Adrenal gland (tissue), 12 donors: ENCODE data around the gene ISCU. TPM values are rescaled to one million over a fixed set of nuclear protein-coding genes. Genes with fewer than 3 reads are reported as not detected.

Source experiments
- DNase-seq, 7 donors: peaks; one replicate each; pipeline ENCODE4 v3.0.0-alpha.2; 2019 to 2020
- H3K27ac ChIP-seq, 5 donors: fragments of 200-600 bp; sonication (generic) in 4 of 5; 1 replicate in 3 of 5; 2 replicates in 2 of 5; pipeline versions ENCODE4 v1.5.1 to v1.8.0; 2016 to 2020; ENCODE audit warnings: mild to moderate bottlenecking in 1 of 5
- H3K27me3 ChIP-seq: fragments of 200-600 bp; 2 replicates; pipeline ENCODE4 v1.8.0; 2021
- H3K36me3 ChIP-seq, 2 donors: fragments of 200-600 bp; replicated peaks in 1 of 2; 1 replicate in 1 of 2; 2 replicates in 1 of 2; pipeline versions ENCODE4 v1.5.1 to v1.8.0; 2018 to 2022
- H3K4me1 ChIP-seq, 2 donors: fragments of 200-600 bp; replicated peaks in 1 of 2; 1 replicate in 1 of 2; 2 replicates in 1 of 2; pipeline versions ENCODE4 v1.5.1 to v1.8.0; 2018 to 2021
- H3K4me3 ChIP-seq, 4 donors: fragments of 200-600 bp; sonication (generic) in 3 of 4; one replicate each; pipeline ENCODE4 v1.5.1; 2016 to 2018
- H3K9me3 ChIP-seq, 3 donors: fragments of 200-600 bp; sonication (generic) in 1 of 3; replicated peaks in 1 of 3; 1 replicate in 2 of 3; 2 replicates in 1 of 3; pipeline versions ENCODE4 v1.5.1 to v1.8.0; 2016 to 2021
- CTCF ChIP-seq, 6 experiments: fragments of 450-650 bp in 4 of 6; fragments of 200-600 bp in 2 of 6; sonication (generic) in 1 of 6; IDR thresholded peaks; 1 replicate in 5 of 6; 2 replicates in 1 of 6; pipeline versions ENCODE4 v1.5.1 to v1.8.0; 2016 to 2021; ENCODE audit warnings: antibody characterized with exemption in 6 of 6, mild to moderate bottlenecking in 2 of 6, moderate library complexity in 1 of 6
- POLR2A ChIP-seq, 2 donors: fragments of 450-650 bp; IDR thresholded peaks; one replicate each; pipeline ENCODE4 v1.6.1; 2017; ENCODE audit warnings: antibody characterized with exemption in 2 of 2, mild to moderate bottlenecking in 2 of 2, moderate library complexity in 1 of 2
- WGBS, 4 donors: extraction: QIAGEN DNeasy Blood & Tissue Kit in 2 of 4; methylation state at CpG; one replicate each; pipeline versions ENCODE4 v1.1.5 to v1.1.7; 2013 to 2017; 5-methylcytosine and 5-hydroxymethylcytosine counted together
- intact Hi-C, 2 donors: fragments of 100-400 bp; cut with DNase I; formaldehyde crosslinking; loops; one replicate each; pipeline versions ENCODE4 v1.14.1 to v1.15.0; 2022 to 2023
- polyA plus RNA-seq, 3 donors: library from polyadenylated mRNA; stranded (reverse); fragments of 200-250 nt in 2 of 3; fragments of 350-450 nt in 1 of 3; fragmentation: Illumina TruSeq in 1 of 3; extraction: RNeasy Lipid Tissue Mini Kit (QIAGEN cat#74804) in 1 of 3; gene quantifications; one replicate each; pipeline ENCODE4 v1.2.3, GENCODE V29; 2013 to 2014
- total RNA-seq, 9 donors: library from RNA; depleted of rRNA in 4 of 9; stranded (reverse); fragments of >200 nt in 4 of 9; fragments of 120-200 nt in 1 of 9; fragmentation: NEBNext Ultra II Directional in 1 of 9; extraction: Animal tissue kit (Norgen Biotek cat#: 25700) in 1 of 9; gene quantifications; one replicate each; pipeline versions ENCODE4 v1.1.0 to v1.2.4, GENCODE V29; 2013 to 2023
- donor health status: healthy with polysubstance abuse.
- donor health status: Bipolar disorder and iron deficiency.
- donor health status: DM: yes; HTN: yes; CAD: no.
- donor health status: DM: no; HTN: no; CAD: no.
- donor health status: DM: no; HTN: no; CAD: no.
- donor health status: DM: yes; HTN: yes; CAD: no.

Gene ISCU
- total and polyA plus RNA-seq, 12 donors: 209 to 1,219 (median 393) TPM

GRCh38 chr12:108576660-108577234 lies 14.4 kb downstream of the ISCU start:
- Histone ChIP-seq H3K4me1 (no peaks in the 10 kb centered on the region), H3K27ac (no peak overlapping the region), H3K36me3 (no peaks in the 10 kb centered on the region), H3K27me3 (no peaks in the 10 kb centered on the region), H3K9me3 (no peaks in the 10 kb centered on the region), H3K4me3 (no peak overlapping the region)
- 57 to 90% (median 71%) methylated on average over 5 to 6 of the region's 6 CpGs for WGBS, 4 donors
- intact Hi-C loops: loop anchor here in 1 of 2 donors (10.0 kb wide), 1 partner anchor 238 kb away; no protein-coding TSS in a partner anchor
- no peak for TF ChIP-seq CTCF (IDR thresholded peaks at IDR 0.05)
- TF ChIP-seq POLR2A (IDR thresholded peaks at IDR 0.05): no peak
- peak in 1 of 7 donors; percentile 3 for DNase-seq

- H3K27me3 ChIP-seq: no peaks in the 10 kb centered on the region
- DNase-seq: no peak
- no peaks in the 10 kb centered on the region for H3K36me3 ChIP-seq
- H3K4me1 ChIP-seq: no peaks in the 10 kb centered on the region
- no peaks in the 10 kb centered on the region for H3K9me3 ChIP-seq
- TF ChIP-seq CTCF (IDR thresholded peaks at IDR 0.05) (no peak), POLR2A (IDR thresholded peaks at IDR 0.05) (no peak)
- intact Hi-C loops: loop anchor here in 1 of 2 donors (10.0 kb wide), 1 partner anchor 237 kb away; no protein-coding TSS in a partner anchor
- no peak overlapping the region for H3K4me3 ChIP-seq
- H3K27ac ChIP-seq: no peak overlapping the region
These were observed 15.1 kb downstream of the ISCU start for GRCh38 chr12:108577458-108577857.

GRCh38 chr12:108578264-108578663 lies 15.9 kb downstream of the ISCU start:
- H3K9me3 ChIP-seq: no peaks in the 10 kb centered on the region
- intact Hi-C loops: loop anchor here in 1 of 2 donors (10.0 kb wide), 1 partner anchor 237 kb away; no protein-coding TSS in a partner anchor
- no peak for TF ChIP-seq CTCF (IDR thresholded peaks at IDR 0.05)
- no peak for TF ChIP-seq POLR2A (IDR thresholded peaks at IDR 0.05)
- WGBS, 4 donors: 94 to 100% (median 99%) methylated on average over 2 of the region's 2 CpGs
- H3K36me3 ChIP-seq: no peaks in the 10 kb centered on the region
- DNase-seq: no peak
- H3K27me3 ChIP-seq: no peaks in the 10 kb centered on the region
- no peak overlapping the region for H3K4me3 ChIP-seq
- H3K4me1 ChIP-seq: no peaks in the 10 kb centered on the region
- no peak overlapping the region for H3K27ac ChIP-seq

- Histone ChIP-seq H3K27me3 (no peaks in the 10 kb centered on the region), H3K27ac (no peak overlapping the region), H3K4me1 (no peaks in the 10 kb centered on the region), H3K36me3 (no peaks in the 10 kb centered on the region), H3K9me3 (no peaks in the 10 kb centered on the region), H3K4me3 (no peak overlapping the region)
- no peak for DNase-seq
- 95 to 100% (median 97%) methylated on average over 3 of the region's 3 CpGs for WGBS, 4 donors
- TF ChIP-seq CTCF (IDR thresholded peaks at IDR 0.05) (no peak), POLR2A (IDR thresholded peaks at IDR 0.05) (no peak)
- intact Hi-C loops: loop anchor here in 1 of 2 donors (10.0 kb wide), 1 partner anchor 236 kb away; no protein-coding TSS in a partner anchor
These were observed 16.4 kb downstream of the ISCU start for GRCh38 chr12:108578813-108579212.
